Measurements from ENCODE around the gene MYOF. TPM values are rescaled to one million over a fixed set of nuclear protein-coding genes. Genes with fewer than 3 reads are reported as not detected.

Gene MYOF
- total RNA-seq, 1 donor from 2014 or later: 141 TPM

DNA sequence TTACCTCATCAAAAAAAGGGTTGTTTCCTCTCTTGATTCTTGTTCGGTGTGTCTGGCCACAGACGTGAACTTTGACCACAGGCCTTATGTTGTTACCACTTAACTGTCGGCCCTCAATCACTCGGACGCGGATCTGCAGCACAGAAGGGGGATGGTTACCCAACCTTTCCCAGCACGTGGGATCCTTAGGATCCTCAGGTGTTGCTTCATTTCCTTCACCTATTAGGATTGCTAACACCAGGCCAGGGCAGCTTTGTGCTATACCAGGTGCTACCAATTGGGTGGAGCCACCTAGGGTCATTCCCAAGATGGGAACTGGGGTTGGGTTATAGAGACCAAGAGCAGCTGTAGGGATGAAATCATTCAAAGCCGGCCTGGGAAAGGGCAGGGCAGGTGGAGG lies 73.4 kb downstream of the MYOF start:
- no peaks in the 10 kb centered on the region for H3K36me3 ChIP-seq (ENCODE audit: control insufficient read depth, insufficient read depth, low read length)
- H3K27me3 ChIP-seq (ENCODE audit: control insufficient read depth, insufficient read depth, low read length): no peaks in the 10 kb centered on the region
- no peak for TF ChIP-seq CTCF (IDR thresholded peaks at IDR 0.05; ENCODE audit: insufficient read depth, low read length, poor library complexity, severe bottlenecking)
- no peak overlapping the region for H3K4me3 ChIP-seq (ENCODE audit: low read depth, low read length)
- DNase-seq (ENCODE audit: low read depth): no peak

GRCh38 chr10:93406364-93407145 lies 75.6 kb downstream of the MYOF start:
- H3K27me3 ChIP-seq (ENCODE audit: control insufficient read depth, insufficient read depth, low read length): no peaks in the 10 kb centered on the region
- no peak for DNase-seq (ENCODE audit: low read depth)
- peaks cover 4% of the 10 kb centered on the region for H3K36me3 ChIP-seq (ENCODE audit: control insufficient read depth, insufficient read depth, low read length)
- no peak overlapping the region for H3K4me3 ChIP-seq (ENCODE audit: low read depth, low read length)
- no peak for TF ChIP-seq CTCF (IDR thresholded peaks at IDR 0.05; ENCODE audit: insufficient read depth, low read length, poor library complexity, severe bottlenecking)

- DNase-seq (ENCODE audit: low read depth): no peak
- no peak for TF ChIP-seq CTCF (IDR thresholded peaks at IDR 0.05; ENCODE audit: insufficient read depth, low read length, poor library complexity, severe bottlenecking)
- Histone ChIP-seq H3K27me3 (ENCODE audit: control insufficient read depth, insufficient read depth, low read length) (no peaks in the 10 kb centered on the region), H3K36me3 (ENCODE audit: control insufficient read depth, insufficient read depth, low read length) (peaks cover 4% of the 10 kb centered on the region), H3K4me3 (ENCODE audit: low read depth, low read length) (no peak overlapping the region)
Observed at GRCh38 chr10:93404048-93404354, 78.1 kb downstream of the MYOF start.

GRCh38 chr10:93403152-93404047 lies 78.7 kb downstream of the MYOF start:
- no peaks in the 10 kb centered on the region for H3K27me3 ChIP-seq (ENCODE audit: control insufficient read depth, insufficient read depth, low read length)
- TF ChIP-seq CTCF (IDR thresholded peaks at IDR 0.05; ENCODE audit: insufficient read depth, low read length, poor library complexity, severe bottlenecking): no peak
- DNase-seq (ENCODE audit: low read depth): no peak
- peaks cover 4% of the 10 kb centered on the region for H3K36me3 ChIP-seq (ENCODE audit: control insufficient read depth, insufficient read depth, low read length)
- H3K4me3 ChIP-seq (ENCODE audit: low read depth, low read length): no peak overlapping the region

DNA sequence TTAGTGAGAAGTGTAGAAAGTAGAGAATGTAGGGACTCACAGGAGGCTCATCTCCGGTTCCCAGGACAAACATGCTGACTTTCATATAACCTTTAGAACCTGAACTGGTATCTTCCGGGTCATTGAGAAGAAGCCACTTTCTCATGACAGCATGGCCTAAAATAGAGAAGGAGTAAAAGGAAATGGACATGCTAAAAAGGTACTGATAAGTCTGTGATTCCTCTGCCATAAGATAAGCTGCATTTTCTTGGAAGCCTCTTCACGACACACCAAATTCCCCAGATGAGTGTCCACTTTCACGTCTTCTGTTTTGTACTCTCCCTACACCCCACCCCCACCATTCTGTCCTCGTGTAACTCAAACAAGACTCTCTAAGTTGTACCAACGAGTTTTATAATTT lies 79.9 kb downstream of the MYOF start:
- H3K27me3 ChIP-seq (ENCODE audit: control insufficient read depth, insufficient read depth, low read length): no peaks in the 10 kb centered on the region
- no peak overlapping the region for H3K4me3 ChIP-seq (ENCODE audit: low read depth, low read length)
- no peak for TF ChIP-seq CTCF (IDR thresholded peaks at IDR 0.05; ENCODE audit: insufficient read depth, low read length, poor library complexity, severe bottlenecking)
- DNase-seq (ENCODE audit: low read depth): no peak
- H3K36me3 ChIP-seq (ENCODE audit: control insufficient read depth, insufficient read depth, low read length): peaks cover 4% of the 10 kb centered on the region

All from kidney epithelial cell (primary cell).